Mesothelial cell of epicardium (in vitro differentiated cells): ENCODE data around the gene TPRG1L. TPM values are rescaled to one million over a fixed set of nuclear protein-coding genes. Genes with fewer than 3 reads are reported as not detected.
A peak's percentile ranks its signal among the peaks of the same experiment; 100 is the strongest.

Source experiments
- DNase-seq, 2 experiments: peaks; one replicate each; pipeline ENCODE4 v3.0.0; 2021; ENCODE audit warnings: low spot score in 2 of 2; ENCODE audit not compliant: unreplicated experiment in 2 of 2
- H3K27ac Mint-ChIP-seq: 2 replicates; pipeline ENCODE4 v1.8.0; 2021; ENCODE audit warnings: mixed read lengths
- H3K27me3 Mint-ChIP-seq: 2 replicates; pipeline ENCODE4 v1.8.0; 2021; ENCODE audit warnings: low read depth, mixed read lengths
- H3K36me3 Mint-ChIP-seq: 2 replicates; pipeline ENCODE4 v1.8.0; 2021; ENCODE audit warnings: mixed read lengths
- H3K4me1 Mint-ChIP-seq: 2 replicates; pipeline ENCODE4 v1.8.0; 2021; ENCODE audit warnings: mixed read lengths
- H3K4me3 Mint-ChIP-seq: 2 replicates; pipeline ENCODE4 v1.8.0; 2021; ENCODE audit warnings: mild to moderate bottlenecking, moderate library complexity, mixed read lengths
- H3K9me3 Mint-ChIP-seq: 2 replicates; pipeline ENCODE4 v1.8.0; 2021; ENCODE audit warnings: mixed read lengths
- total RNA-seq: library from RNA; stranded (reverse); gene quantifications from 3 replicates; pipeline ENCODE4 v1.2.1, GENCODE V29; 2021
- TF ChIP-seq, protein P1 (sequence below): fragments of 200-600 bp; sonication (generic); IDR thresholded peaks from one replicate; pipeline ENCODE4 v1.5.0; 2021; ENCODE audit warnings: antibody characterized with exemption; ENCODE audit not compliant: unreplicated experiment

Gene TPRG1L
- total RNA-seq, 1 donor from 2014 or later = 15.7 TPM

DNA sequence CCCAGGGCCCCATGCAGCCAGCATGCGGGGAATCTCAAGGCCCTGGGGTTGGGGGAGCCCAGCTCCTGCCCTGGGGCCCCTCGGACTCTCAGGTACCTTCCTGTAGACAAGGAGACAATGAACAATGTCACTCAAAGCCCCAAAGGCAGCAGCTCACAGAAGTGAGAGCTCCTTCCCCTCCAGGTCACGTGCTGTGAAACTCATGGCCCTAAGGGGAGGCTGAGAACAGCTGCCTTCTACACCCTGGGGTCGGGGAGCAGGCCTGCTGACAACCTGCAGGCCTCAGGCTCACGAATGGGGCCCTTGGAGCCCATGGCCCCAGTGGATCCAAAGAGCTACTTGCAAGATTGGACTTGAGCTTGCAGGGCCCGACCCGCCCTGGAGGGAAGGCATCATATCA is 16.7 kb upstream of the TPRG1L start:
- Mint-ChIP-seq H3K4me3 (peak overlapping the region; percentile 92), H3K27ac (no peak overlapping the region), H3K27me3 (no peaks in the 10 kb centered on the region)

GRCh38 chr1:3609016-3609768 is 15.6 kb upstream of the TPRG1L start:
- Mint-ChIP-seq H3K27ac (peak overlapping the region; percentile 84), H3K27me3 (no peaks in the 10 kb centered on the region), H3K9me3 (no peaks in the 10 kb centered on the region), H3K4me3 (peak overlapping the region; percentile 92), H3K4me1 (peaks cover 52% of the 10 kb centered on the region), H3K36me3 (no peaks in the 10 kb centered on the region)
- TF ChIP-seq, protein P1, sequence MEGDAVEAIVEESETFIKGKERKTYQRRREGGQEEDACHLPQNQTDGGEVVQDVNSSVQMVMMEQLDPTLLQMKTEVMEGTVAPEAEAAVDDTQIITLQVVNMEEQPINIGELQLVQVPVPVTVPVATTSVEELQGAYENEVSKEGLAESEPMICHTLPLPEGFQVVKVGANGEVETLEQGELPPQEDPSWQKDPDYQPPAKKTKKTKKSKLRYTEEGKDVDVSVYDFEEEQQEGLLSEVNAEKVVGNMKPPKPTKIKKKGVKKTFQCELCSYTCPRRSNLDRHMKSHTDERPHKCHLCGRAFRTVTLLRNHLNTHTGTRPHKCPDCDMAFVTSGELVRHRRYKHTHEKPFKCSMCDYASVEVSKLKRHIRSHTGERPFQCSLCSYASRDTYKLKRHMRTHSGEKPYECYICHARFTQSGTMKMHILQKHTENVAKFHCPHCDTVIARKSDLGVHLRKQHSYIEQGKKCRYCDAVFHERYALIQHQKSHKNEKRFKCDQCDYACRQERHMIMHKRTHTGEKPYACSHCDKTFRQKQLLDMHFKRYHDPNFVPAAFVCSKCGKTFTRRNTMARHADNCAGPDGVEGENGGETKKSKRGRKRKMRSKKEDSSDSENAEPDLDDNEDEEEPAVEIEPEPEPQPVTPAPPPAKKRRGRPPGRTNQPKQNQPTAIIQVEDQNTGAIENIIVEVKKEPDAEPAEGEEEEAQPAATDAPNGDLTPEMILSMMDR = no peak
- no peak for DNase-seq

More for the DNA sequence above, 16.7 kb upstream of the TPRG1L start:
- TF ChIP-seq, protein P1 = no peak
- no peaks in the 10 kb centered on the region for H3K36me3 Mint-ChIP-seq
- peaks cover 42% of the 10 kb centered on the region for H3K4me1 Mint-ChIP-seq
- no peak for DNase-seq
- H3K9me3 Mint-ChIP-seq = no peaks in the 10 kb centered on the region

DNA sequence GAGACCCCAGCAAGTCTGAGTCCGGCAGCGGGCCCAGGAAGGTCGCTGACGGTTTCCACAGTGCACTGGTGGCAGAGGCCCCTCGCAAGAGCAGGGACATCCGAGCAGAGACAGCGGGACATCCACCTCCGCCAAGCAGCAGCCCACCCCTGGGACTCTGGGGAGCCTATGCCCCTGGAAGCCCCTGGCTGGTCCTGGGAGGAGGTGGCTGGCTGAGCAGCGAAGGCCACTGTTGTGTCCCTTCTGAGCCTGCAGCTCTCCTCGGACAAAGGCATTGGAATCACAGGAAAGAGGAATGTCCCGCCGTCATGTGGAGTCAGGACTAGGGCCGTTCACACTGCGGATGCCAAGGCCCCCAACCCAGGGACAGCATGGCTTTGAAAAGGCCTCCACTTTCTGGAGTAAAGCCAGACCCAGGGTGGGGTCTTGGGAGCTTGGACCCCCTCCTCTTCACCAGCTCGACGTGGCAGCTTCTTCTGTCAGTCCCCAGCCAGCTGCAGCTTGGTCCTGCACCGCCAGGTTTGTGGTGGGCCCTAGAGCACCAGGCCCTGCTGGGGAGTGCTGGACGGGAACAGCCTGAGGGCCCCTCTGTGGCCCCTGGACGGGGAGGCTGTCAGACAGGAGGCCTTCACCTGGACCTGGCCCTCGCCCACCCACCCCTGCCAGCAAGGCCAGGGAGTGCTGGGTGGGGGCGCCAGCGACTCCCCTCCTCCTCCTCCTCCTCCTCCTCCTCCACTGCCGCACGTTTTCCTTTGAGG is 14.9 kb upstream of the TPRG1L start:
- H3K4me1 Mint-ChIP-seq = peaks cover 60% of the 10 kb centered on the region
- TF ChIP-seq, protein P1 = no peak
- H3K27ac Mint-ChIP-seq = peak overlapping the region; percentile 97
- peak overlapping the region; percentile 92 for H3K4me3 Mint-ChIP-seq
- no peaks in the 10 kb centered on the region for H3K27me3 Mint-ChIP-seq
- H3K36me3 Mint-ChIP-seq = no peaks in the 10 kb centered on the region
- H3K9me3 Mint-ChIP-seq = no peaks in the 10 kb centered on the region
- DNase-seq = no peak

DNA sequence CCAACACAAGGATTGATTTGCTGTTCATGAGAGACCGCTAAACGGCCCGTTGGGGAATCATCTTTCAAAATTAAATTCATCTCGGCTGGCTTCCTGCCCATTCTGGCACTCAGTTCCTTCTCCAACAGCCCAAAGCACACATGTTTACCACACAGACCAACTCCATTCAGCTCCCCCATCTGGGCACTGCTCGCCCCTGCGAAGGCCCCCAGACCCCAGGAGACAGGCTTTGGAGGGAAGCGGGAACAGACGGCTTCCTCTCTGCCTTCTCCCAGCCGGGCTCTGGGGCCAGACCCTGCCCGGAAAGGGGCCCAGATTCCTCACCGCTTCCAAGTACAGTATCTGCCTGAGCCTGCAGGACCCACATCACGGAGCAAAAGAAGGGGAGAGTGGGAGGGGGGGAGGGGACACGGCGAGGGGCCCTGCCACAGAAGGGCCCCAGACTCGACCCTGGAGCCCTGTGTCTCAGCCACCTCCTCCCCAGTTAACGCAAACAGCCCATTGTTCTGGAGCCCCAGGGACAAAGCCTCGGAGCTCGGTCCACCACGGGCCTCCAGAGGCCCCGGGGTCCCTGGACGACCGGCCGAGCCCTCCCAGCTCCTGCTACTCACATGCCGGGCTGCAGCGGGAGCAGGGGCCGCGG is 14.2 kb upstream of the TPRG1L start:
- H3K27ac Mint-ChIP-seq = peak overlapping the region; percentile 97
- peak overlapping the region; percentile 92 for H3K4me3 Mint-ChIP-seq
- H3K36me3 Mint-ChIP-seq = no peaks in the 10 kb centered on the region
- H3K9me3 Mint-ChIP-seq = no peaks in the 10 kb centered on the region
- no peaks in the 10 kb centered on the region for H3K27me3 Mint-ChIP-seq
- DNase-seq = peak in 1 of 2 experiments; percentile 73
- peaks cover 65% of the 10 kb centered on the region for H3K4me1 Mint-ChIP-seq
- TF ChIP-seq, protein P1 = no peak

DNA sequence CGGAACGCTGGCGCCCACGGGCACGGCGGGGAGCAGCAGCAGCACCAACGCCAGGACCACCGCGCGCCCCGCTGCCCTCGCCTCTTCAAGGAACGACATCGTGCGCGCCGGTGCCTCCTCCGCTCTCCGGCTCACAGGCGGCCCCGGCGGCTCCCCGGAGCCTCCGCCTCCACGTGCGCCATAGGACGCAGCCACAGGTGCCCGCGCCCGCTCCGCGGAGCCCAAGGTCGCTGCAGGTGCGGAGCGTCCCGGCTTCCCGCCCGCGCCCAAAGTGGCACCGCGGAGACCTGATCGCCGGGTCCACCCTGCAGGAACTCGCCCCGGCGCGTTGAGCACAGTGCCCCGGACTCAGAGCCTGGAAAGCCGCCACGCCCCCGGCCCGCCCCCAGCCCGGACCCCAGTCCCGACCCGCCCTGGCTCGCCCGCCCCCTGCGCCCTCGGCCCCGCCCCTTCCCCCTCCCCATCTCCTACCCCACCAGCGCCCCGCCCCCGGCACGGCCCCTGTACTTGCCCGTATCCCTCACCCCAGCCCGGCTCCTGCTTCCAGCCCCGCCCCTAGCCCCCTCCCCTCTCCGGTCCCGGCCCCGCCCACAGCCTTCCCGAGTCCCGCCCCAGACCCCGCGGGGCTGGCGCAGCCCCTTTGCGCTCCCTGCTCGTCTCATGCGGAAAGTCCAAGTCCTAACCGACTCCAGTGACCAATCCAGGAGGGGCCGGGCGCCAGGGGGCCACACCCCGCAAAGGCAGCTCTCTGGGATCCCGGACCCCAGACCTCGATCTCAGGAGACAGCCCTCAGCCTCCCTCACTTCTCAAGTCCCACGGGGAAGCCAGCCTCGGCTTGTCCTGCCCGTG is 13.4 kb upstream of the TPRG1L start, which contains the start of gene MEGF6:
MEGF6 (minus strand) TSS at position 339 of the 850 bp plus-strand sequence; CDS start at position 99, 240 bp downstream.
- peak; percentile 94 to 98 for DNase-seq
- H3K4me1 Mint-ChIP-seq = peaks cover 72% of the 10 kb centered on the region
- peak within 1 kb of the TSS; percentile 97 for H3K27ac Mint-ChIP-seq
- TF ChIP-seq, protein P1 = no peak
- H3K27me3 Mint-ChIP-seq = no peaks in the 10 kb centered on the region
- H3K36me3 Mint-ChIP-seq = no peaks in the 10 kb centered on the region
- H3K9me3 Mint-ChIP-seq = no peaks in the 10 kb centered on the region
- peak within 1 kb of the TSS; percentile 92 for H3K4me3 Mint-ChIP-seq
